Stimulated activated naive B cell treated with anti-CD40 and anti-IgM and Interleukin-4, amounts not matched to agents 10 μg/mL and 1 μg/mL and 100 μg/mL, for 72 hours (primary cell): ENCODE measurements around the gene PRKG1.
"Not testable (repeated sequence)": the region's sequence is repeated elsewhere in the genome, so short reads cannot be mapped to it uniquely, and the experiment has no call there.

Experiments used
- ATAC-seq, 2 donors: fragments of 150-1000 bp; cut with Tn5 transposase; replicated peaks; 2 replicates each; pipeline ENCODE4 v1.10.0; 2021; ENCODE audit warnings: moderate library complexity in 1 of 2
- DNase-seq: peaks from one replicate; pipeline ENCODE4 v3.0.0; 2021
- H3K27ac Mint-ChIP-seq: one replicate; pipeline ENCODE4 v1.8.0; 2022; ENCODE audit warnings: mild to moderate bottlenecking, mixed read lengths
- H3K27me3 Mint-ChIP-seq, 2 donors: one replicate each; pipeline ENCODE4 v1.8.0; 2022; ENCODE audit warnings: mixed read lengths in 2 of 2
- H3K36me3 Mint-ChIP-seq, 2 donors: one replicate each; pipeline ENCODE4 v1.8.0; 2022; ENCODE audit warnings: mixed read lengths in 2 of 2, mild to moderate bottlenecking in 1 of 2
- H3K4me1 Mint-ChIP-seq, 2 donors: one replicate each; pipeline ENCODE4 v1.8.0; 2022; ENCODE audit warnings: mixed read lengths in 2 of 2, mild to moderate bottlenecking in 1 of 2
- H3K4me3 Mint-ChIP-seq, 2 donors: one replicate each; pipeline ENCODE4 v1.8.0; 2022; ENCODE audit warnings: mild to moderate bottlenecking in 2 of 2, mixed read lengths in 2 of 2, moderate library complexity in 1 of 2
- H3K9me3 Mint-ChIP-seq, 2 donors: one replicate each; pipeline ENCODE4 v1.8.0; 2022; ENCODE audit warnings: mixed read lengths in 2 of 2, mild to moderate bottlenecking in 1 of 2

PRKG1 gene

DNA sequence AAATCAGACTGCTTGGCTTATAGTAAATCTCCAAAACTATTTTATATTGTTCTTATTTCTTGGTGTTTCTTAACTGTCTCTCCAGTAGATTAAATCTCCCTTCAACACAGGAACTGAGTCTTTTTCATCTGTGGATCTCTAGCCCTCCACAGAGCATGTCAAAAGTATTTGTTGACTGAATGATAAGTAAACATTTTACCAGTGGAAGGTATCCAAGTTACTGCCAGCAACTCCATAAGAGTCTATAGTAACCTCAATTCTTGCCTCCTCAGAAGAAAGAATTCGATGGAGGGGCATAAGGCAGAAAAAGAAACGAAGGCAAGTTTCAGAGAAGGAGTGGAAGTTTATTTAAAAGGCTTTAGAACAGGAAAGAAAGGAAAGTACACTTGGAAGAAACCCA is 945.9 kb downstream of the PRKG1 start:
- Mint-ChIP-seq H3K4me3 (no peak overlapping the region), H3K9me3 (no peaks in the 10 kb centered on the region), H3K4me1 (no peaks in the 10 kb centered on the region), H3K27me3 (no peaks in the 10 kb centered on the region), H3K27ac (no peak overlapping the region), H3K36me3 (no peaks in the 10 kb centered on the region)
- DNase-seq (no peak), ATAC-seq (no peak)

DNA sequence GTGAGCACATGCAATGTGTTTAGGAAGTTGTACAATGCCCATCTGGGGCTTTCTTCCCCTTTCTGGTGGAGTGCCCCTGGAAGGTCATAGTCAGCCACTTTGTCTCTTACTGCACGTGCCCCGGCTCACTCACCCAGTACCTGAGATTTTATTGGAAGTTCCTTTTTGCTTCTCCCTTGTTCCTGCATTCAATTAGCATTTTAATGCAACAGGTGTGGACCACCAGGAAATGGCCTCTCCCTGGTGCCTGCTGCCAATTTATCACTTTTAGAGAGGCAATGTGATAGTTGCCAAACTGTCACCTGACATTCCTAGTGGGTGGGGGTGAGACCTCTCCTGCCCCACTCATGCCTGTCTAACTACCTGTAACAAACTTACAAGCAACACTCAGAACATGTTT is 946.4 kb downstream of the PRKG1 start:
- Mint-ChIP-seq H3K4me1 (no peaks in the 10 kb centered on the region), H3K27me3 (no peaks in the 10 kb centered on the region)
- DNase-seq = no peak

DNA sequence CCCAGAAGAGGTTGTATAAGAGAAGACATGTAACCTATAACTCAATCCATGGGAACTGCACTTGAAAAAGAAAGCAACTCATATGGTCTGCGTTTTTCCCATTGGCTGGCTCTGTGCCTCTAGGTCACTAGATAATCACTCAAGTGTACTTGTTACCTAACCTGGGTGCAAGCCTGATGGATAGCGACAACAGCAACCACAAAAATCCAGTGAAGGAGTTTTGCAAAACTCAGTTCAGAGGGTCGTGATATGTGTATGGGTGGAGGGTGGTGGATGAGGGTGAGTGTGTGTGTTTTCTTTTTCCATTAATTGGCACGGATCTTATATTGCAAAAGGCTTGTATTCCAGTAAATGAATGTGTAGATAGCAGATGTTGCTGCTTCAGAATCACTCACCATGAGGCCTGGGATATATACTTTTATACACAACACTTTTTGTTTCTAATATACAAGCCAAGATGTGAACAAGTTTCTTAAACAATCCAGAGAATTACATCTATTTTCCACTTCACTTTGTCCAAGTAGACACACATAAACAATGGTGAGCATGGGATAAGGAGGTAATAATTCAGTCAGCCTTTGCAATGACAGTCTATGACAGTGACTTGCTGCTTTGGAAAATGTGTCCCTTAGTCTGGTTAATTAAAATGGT is 952.9 kb downstream of the PRKG1 start:
- DNase-seq (no peak), ATAC-seq (no peak)
- no peaks in the 10 kb centered on the region for H3K9me3 Mint-ChIP-seq
- no peak overlapping the region for H3K27ac Mint-ChIP-seq
- H3K36me3 Mint-ChIP-seq = no peaks in the 10 kb centered on the region
- no peaks in the 10 kb centered on the region for H3K27me3 Mint-ChIP-seq
- no peak overlapping the region for H3K4me3 Mint-ChIP-seq
- H3K4me1 Mint-ChIP-seq = no peaks in the 10 kb centered on the region

More for the DNA sequence above, 946.4 kb downstream of the PRKG1 start:
- no peak overlapping the region for H3K27ac Mint-ChIP-seq
- no peak overlapping the region for H3K4me3 Mint-ChIP-seq
- H3K36me3 Mint-ChIP-seq = no peaks in the 10 kb centered on the region
- no peaks in the 10 kb centered on the region for H3K9me3 Mint-ChIP-seq
- no peak for ATAC-seq

DNA sequence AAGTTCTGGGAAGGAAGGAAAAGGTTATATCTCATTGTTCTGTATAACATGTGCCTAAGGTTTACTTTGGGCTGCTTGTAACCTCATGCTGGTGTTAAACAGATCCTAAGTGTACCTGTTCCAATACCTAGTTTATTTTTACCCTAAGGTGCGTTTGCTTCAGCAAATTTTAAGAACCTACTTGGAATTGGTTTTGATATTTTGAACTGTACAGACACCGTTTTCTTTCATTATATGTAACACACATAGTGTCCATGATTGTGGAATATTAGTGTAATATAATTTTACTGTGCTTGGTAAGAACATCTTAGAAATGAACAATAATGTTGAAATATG is 954.2 kb downstream of the PRKG1 start:
- no peak overlapping the region for H3K4me3 Mint-ChIP-seq
- H3K27ac Mint-ChIP-seq = no peak overlapping the region
- H3K36me3 Mint-ChIP-seq = no peaks in the 10 kb centered on the region
- no peaks in the 10 kb centered on the region for H3K9me3 Mint-ChIP-seq
- DNase-seq = no peak
- H3K27me3 Mint-ChIP-seq = no peaks in the 10 kb centered on the region
- no peaks in the 10 kb centered on the region for H3K4me1 Mint-ChIP-seq
- ATAC-seq = no peak

DNA sequence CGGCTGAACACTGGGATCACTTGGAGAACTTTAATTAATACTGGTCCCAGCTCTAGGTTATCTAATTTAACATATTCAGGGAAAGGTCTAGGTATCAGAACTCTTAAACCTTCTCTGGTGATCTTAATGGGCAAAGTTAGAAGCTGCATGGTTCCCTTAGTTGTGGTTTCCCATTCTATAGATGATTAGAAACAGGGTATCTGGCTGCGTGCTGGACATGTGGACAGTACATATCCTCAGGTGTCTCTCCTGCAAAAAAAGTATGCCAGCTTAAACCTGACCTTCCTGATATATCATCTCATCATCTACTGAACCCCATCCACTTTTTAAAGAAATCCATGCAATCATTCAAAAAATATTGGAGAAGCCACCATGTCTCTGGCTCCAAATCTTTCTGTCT is 955.3 kb downstream of the PRKG1 start:
- Mint-ChIP-seq H3K27ac (no peak overlapping the region), H3K27me3 (no peaks in the 10 kb centered on the region), H3K9me3 (no peaks in the 10 kb centered on the region), H3K4me3 (no peak overlapping the region), H3K36me3 (no peaks in the 10 kb centered on the region), H3K4me1 (no peaks in the 10 kb centered on the region)
- ATAC-seq (no peak), DNase-seq (no peak)

DNA sequence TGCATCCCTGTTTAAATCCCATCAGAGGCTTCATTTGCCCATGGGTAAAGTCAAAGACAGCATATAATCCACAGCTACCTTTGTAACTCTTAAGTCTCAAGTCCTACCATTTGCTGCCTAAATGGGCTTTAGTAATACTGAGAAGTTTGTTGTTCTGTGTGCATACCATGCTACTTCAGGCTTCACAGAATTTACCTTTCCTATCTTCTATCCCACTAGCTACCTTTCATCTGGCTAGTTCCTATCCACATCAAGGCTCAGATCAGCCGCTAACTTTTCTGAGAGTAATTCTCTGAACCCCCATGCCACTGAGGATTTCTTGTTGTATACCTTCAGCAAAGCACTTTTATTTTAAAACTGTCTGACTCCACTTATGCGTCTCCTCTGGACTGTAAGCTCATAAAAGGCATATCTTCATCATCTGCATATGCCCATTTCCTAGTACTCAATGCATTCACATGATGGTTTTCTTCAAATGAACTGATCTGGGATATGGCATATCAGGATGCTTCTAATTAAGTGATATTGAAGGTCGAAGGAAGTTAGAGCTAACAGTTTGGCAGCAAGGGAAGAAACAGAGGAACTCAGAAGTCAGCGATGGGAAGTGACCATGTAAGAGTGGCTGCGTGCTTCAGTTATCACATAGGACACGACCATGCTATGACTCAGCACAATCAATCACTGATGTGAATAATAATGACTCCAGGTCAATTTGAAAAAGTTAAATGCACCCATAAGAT is 955.9 kb downstream of the PRKG1 start:
- no peak overlapping the region for H3K27ac Mint-ChIP-seq
- H3K4me1 Mint-ChIP-seq = no peaks in the 10 kb centered on the region
- ATAC-seq = no peak
- no peaks in the 10 kb centered on the region for H3K27me3 Mint-ChIP-seq
- H3K36me3 Mint-ChIP-seq = no peaks in the 10 kb centered on the region
- no peak overlapping the region for H3K4me3 Mint-ChIP-seq
- H3K9me3 Mint-ChIP-seq = no peaks in the 10 kb centered on the region
- no peak for DNase-seq

DNA sequence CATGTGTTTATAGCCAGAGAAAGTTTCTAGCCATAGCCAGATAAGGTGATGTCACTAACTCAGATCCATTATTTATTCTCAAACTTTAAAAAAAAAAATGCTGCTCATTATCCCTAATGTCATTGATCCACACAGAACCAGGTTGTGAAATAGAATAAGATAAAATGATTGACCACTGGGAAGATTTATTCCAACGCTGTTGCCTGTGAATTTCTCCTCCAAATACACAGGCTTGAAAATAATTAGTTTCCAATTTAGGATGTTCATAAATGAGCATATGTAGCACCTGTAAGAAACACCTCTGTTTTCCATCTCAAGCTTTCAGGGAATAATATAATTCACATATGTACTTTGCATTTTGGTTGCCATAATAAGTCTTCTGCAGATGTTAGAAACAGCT is 956.7 kb downstream of the PRKG1 start:
- no peak overlapping the region for H3K27ac Mint-ChIP-seq
- no peaks in the 10 kb centered on the region for H3K36me3 Mint-ChIP-seq
- no peaks in the 10 kb centered on the region for H3K9me3 Mint-ChIP-seq
- no peaks in the 10 kb centered on the region for H3K27me3 Mint-ChIP-seq
- H3K4me3 Mint-ChIP-seq = no peak overlapping the region
- ATAC-seq (no peak), DNase-seq (no peak)
- no peaks in the 10 kb centered on the region for H3K4me1 Mint-ChIP-seq

DNA sequence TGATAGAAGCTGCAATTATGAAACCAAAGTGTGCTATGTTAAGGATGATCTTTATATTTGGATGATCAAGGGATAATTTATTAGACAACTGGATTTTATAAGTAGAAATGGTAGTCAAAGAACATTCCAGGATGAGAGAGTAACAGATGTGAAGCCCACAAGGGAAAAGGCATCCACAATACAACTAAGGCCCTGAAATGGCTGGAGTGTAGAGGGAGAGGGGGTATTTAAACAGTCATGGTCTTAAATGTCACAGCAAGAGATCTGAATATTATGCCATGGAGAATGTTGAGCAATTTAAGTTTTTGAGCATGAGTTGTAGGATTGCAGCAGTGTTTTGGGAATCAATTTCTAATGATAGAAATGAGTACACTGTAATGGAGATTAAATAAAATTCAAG is 957.5 kb downstream of the PRKG1 start:
- DNase-seq (no peak), ATAC-seq (no peak)
- no peaks in the 10 kb centered on the region for H3K9me3 Mint-ChIP-seq
- no peak overlapping the region for H3K4me3 Mint-ChIP-seq
- no peaks in the 10 kb centered on the region for H3K4me1 Mint-ChIP-seq
- no peaks in the 10 kb centered on the region for H3K36me3 Mint-ChIP-seq
- H3K27me3 Mint-ChIP-seq = no peaks in the 10 kb centered on the region
- H3K27ac Mint-ChIP-seq = no peak overlapping the region

DNA sequence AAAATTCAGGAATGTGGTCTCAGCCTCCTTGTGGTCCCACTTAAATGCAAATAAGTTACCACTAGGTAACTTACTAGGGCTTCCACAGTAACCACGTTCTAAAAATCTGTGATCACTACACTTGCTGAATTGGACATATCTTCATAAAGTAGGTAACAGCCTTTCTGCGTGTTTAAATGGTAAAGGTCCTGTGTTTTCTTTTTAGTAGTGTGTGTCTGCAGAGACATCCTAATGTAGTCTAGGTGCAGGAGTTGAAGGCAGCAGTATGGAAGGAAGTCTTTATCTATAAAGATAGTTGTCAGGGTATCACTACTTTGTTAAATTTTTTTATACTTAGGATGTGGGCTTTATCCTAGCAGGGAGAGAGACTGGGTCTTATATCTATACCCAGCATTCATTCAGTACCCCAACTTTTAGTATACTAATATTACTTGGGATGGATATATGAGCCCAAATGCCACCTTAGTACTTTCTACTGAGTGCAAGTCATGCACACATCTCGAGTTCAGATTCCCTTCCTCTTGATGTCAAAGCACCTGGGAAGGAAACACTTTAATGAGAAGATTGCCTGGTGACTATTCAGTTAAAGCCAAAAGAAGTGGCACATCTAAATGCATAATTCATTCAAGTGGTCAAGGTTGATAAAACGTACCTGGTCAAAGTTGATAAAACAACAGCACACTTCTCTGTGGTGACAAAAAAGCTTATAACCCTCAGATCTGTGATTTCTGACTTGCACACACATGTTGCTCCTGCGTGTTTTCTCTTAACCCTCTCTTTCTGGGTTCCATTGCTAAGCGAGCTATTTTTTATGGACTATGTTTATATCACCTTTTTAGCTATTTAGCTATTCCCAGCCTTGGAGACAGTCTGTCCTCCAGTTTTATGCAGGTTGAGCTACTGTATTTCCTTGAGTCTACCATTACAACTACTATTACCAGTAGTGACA is 958.7 kb downstream of the PRKG1 start:
- H3K36me3 Mint-ChIP-seq = no peaks in the 10 kb centered on the region
- DNase-seq = no peak
- no peaks in the 10 kb centered on the region for H3K4me1 Mint-ChIP-seq
- no peak overlapping the region for H3K4me3 Mint-ChIP-seq
- H3K27ac Mint-ChIP-seq = no peak overlapping the region
- H3K27me3 Mint-ChIP-seq = no peaks in the 10 kb centered on the region
- H3K9me3 Mint-ChIP-seq = no peaks in the 10 kb centered on the region
- ATAC-seq = no peak

DNA sequence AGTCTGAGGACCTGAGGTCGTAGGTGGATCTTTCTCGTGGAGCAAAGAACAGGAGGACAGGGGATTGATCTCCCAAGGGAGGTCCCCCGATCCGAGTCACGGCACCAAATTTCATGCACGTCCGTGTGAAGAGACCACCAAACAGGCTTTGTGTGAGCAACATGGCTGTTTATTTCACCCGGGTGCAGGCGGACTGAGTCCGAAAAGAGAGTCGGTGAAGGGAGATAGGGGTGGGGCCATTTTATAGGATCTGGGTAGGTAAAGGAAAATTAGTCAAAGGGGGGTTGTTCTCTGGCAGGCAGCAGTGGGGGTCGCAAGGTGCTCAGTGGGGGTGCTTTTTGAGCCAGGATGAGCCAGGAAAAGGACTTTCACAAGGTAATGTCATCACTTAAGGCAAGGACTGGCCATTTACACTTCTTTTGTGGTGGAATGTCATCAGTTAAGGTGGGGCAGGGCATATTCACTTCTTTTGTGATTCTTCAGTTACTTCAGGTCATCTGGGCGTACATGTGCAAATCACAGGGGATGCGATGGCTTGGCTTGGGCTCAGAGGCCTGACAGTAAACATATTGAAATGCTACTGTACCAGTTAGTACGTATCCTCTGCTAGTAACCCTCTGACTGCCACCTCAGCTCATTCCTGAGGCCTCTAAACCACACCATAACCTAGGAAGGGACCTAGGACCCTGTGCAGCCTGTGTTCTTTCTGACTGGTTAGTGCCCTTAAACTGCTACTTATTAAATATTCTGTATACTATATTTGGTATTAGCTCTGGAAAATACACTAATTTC is 964.9 kb downstream of the PRKG1 start:
- not testable (repeated sequence) for H3K27ac Mint-ChIP-seq, H3K36me3 Mint-ChIP-seq, DNase-seq, H3K9me3 Mint-ChIP-seq, H3K4me3 Mint-ChIP-seq, H3K4me1 Mint-ChIP-seq, ATAC-seq, H3K27me3 Mint-ChIP-seq

DNA sequence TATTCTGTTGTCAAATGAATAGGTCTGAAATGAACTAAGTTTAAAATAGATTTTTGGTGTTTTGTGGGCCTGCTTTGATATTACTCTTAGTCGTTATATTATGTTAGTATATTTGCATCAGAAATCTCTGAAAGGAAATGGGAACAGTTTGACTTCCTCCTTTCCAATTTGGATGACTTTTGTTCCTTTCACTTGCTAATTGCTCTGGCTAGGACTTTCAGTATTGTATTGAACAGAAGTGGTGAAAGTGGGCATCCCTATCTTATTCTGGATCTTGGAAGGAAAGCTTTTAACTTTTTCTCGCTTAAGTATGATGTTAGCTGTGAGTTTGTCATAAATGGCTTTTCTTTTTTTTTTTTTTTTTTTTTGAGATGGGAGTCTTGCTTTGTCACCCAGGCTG is 966.2 kb downstream of the PRKG1 start:
- H3K4me3 Mint-ChIP-seq = no peak overlapping the region

DNA sequence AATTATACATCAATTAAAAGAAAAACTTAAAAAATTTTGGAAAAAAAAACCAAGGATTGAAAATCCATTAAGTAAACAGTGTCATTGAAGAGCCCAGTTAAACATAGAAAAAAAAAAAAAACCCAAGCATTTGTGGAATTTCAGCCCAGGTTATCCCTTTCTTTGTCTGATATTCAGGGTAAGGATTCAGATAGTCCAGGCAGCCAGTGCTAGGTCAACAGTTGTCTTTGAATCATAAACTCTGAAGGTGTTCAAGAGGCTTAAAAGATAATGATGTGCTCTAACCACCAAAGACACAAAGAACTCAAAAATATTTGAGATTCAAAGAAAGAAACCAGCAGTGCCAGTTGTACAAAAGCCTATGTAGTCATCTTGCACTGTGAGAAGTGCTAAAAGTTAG is 969.5 kb downstream of the PRKG1 start:
- no peaks in the 10 kb centered on the region for H3K27me3 Mint-ChIP-seq
- ATAC-seq = no peak
- DNase-seq = no peak
- H3K9me3 Mint-ChIP-seq = peaks cover 0 to 2% of the 10 kb centered on the region in 2 donors
- H3K27ac Mint-ChIP-seq = no peak overlapping the region
- H3K36me3 Mint-ChIP-seq = no peaks in the 10 kb centered on the region
- H3K4me3 Mint-ChIP-seq = no peak overlapping the region
- H3K4me1 Mint-ChIP-seq = no peaks in the 10 kb centered on the region

More for the DNA sequence above, 966.2 kb downstream of the PRKG1 start:
- Mint-ChIP-seq H3K27me3 (no peaks in the 10 kb centered on the region), H3K9me3 (peaks cover 0 to 2% of the 10 kb centered on the region in 2 donors), H3K36me3 (no peaks in the 10 kb centered on the region), H3K4me1 (no peaks in the 10 kb centered on the region), H3K27ac (no peak overlapping the region)
- no peak for DNase-seq
- ATAC-seq = no peak

DNA sequence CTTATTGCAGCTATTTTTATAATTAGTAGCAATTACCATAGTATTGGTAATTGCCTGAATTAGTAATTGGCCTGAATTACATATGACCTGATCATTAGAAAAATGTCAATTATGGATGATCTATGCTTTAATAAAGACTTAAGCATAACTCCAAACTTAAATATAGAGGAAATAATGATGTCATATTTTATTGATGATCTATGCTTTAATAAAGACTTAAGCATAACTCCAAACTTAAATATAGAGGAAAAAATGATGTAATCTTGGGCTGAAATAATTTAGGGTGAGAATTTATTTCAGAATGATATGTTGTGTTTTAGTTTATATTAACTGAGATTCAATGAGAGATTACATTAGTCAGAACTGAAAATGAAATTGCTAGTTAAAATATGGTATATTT is 973.8 kb downstream of the PRKG1 start:
- Mint-ChIP-seq H3K4me3 (no peak overlapping the region), H3K9me3 (peaks cover 0 to 4% of the 10 kb centered on the region in 2 donors), H3K36me3 (no peaks in the 10 kb centered on the region), H3K27ac (no peak overlapping the region), H3K4me1 (no peaks in the 10 kb centered on the region), H3K27me3 (no peaks in the 10 kb centered on the region)
- ATAC-seq (no peak), DNase-seq (no peak)

DNA sequence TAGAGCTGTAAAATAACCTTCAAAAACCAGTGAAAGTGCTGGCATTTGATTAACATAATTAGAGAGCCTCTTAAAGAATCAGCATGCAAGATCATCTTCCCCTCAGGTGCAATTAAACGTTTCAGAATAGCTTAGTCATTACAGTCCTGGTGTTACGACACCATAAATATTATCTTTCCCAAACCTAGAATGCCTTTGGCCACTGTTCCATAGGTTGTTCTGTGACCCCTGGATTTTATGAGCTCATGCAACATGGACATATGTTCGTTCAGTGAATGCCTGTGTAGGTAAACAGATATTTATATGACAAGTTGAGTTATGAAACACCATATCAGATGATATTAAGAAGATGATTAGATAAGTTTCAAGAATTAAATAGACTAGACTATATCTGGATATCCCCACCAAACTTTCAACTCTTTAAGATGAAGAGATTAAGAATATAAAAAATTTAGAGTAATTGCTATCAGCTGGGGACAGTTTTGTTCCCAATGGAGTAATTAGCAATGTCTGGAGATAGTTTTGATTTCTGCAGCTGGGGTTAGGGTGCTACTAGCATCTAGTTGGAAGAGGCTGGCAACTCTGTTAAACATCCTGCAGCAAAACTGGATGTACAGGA is 976.3 kb downstream of the PRKG1 start:
- no peak overlapping the region for H3K27ac Mint-ChIP-seq
- H3K4me1 Mint-ChIP-seq = no peaks in the 10 kb centered on the region
- peaks cover 0 to 4% of the 10 kb centered on the region in 2 donors for H3K9me3 Mint-ChIP-seq
- H3K36me3 Mint-ChIP-seq = no peaks in the 10 kb centered on the region
- H3K4me3 Mint-ChIP-seq = no peak overlapping the region
- DNase-seq (no peak), ATAC-seq (no peak)
- H3K27me3 Mint-ChIP-seq = no peaks in the 10 kb centered on the region
